Right lobe of liver (tissue), 4 donors: Measurements from ENCODE around the gene RAET1L.

ENCODE experiments used
- POLR2A ChIP-seq: fragments of 450-650 bp; IDR thresholded peaks from one replicate; pipeline ENCODE4 v1.6.1; 2017; ENCODE audit warnings: antibody characterized with exemption, mild to moderate bottlenecking
- TF ChIP-seq, protein P1 (sequence below), 4 donors: fragments of 200-600 bp in 3 of 4; fragments of 450-650 bp in 1 of 4; IDR thresholded peaks; one replicate each; pipeline versions ENCODE4 v1.5.1 to v1.8.0; 2016 to 2022; ENCODE audit warnings: antibody characterized with exemption in 4 of 4, mild to moderate bottlenecking in 2 of 4
- donor health status: DM: no; HTN: no; CAD: no.
- donor health status: DM: no; HTN: no; CAD: no.
- donor health status: DM: no; HTN: yes; CAD: no.

DNA sequence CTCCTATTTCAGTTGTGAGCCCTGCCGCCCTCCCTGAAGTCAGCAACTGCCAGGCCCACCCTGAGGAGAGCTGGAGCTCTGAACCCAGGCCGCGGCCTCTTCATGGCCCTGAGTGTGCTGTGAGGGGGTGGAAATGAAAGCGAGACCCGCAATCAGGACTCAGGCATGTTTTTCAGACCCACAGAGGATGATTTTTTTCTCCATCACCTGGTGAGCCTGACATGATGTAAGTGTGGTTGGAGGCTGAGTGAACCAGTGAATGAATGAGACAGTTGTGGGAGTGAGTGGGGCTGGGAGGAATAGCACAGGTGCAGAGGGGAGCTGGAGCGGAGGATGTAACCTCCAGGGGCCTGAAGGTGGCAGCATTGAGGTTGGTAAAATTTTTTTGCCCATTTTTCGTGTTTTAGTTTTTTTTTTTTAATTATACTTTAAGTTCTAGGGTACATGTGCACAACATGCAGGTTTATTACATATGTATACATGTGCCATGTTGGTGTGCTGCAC lies 18.3 kb downstream of the RAET1L start:
- no peak for TF ChIP-seq POLR2A
- TF ChIP-seq, protein P1, sequence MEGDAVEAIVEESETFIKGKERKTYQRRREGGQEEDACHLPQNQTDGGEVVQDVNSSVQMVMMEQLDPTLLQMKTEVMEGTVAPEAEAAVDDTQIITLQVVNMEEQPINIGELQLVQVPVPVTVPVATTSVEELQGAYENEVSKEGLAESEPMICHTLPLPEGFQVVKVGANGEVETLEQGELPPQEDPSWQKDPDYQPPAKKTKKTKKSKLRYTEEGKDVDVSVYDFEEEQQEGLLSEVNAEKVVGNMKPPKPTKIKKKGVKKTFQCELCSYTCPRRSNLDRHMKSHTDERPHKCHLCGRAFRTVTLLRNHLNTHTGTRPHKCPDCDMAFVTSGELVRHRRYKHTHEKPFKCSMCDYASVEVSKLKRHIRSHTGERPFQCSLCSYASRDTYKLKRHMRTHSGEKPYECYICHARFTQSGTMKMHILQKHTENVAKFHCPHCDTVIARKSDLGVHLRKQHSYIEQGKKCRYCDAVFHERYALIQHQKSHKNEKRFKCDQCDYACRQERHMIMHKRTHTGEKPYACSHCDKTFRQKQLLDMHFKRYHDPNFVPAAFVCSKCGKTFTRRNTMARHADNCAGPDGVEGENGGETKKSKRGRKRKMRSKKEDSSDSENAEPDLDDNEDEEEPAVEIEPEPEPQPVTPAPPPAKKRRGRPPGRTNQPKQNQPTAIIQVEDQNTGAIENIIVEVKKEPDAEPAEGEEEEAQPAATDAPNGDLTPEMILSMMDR (IDR thresholded peaks at IDR 0.05) = peak in 3 of 4 donors; percentile 37 to 48 (median 47)
